Fibroblast of mammary gland (primary cell): ENCODE results near the gene CACNA2D2.
A peak's percentile ranks its signal among the peaks of the same experiment; 100 is the strongest.

Source experiments
- DNase-seq: peaks from one replicate; pipeline ENCODE4 v3.0.0-alpha.2; 2010; ENCODE audit warnings: low read depth
- H3K4me3 ChIP-seq: 2 replicates; pipeline ENCODE4 v1.5.1; 2011; ENCODE audit warnings: low read depth, mild to moderate bottlenecking, low read length, moderate library complexity; ENCODE audit not compliant: control insufficient read depth
- CTCF ChIP-seq: conservative IDR thresholded peaks from 2 replicates; pipeline ENCODE4 v1.5.1; 2011; ENCODE audit warnings: low read depth, low read length, inconsistent platforms; ENCODE audit not compliant: control insufficient read depth, insufficient read depth

Gene CACNA2D2

GRCh38 chr3:50364573-50365079, 138.8 kb downstream of the CACNA2D2 start:
- DNase-seq = no peak
- peak overlapping the region; percentile 44 for H3K4me3 ChIP-seq
- TF ChIP-seq CTCF = no peak

- peak overlapping the region; percentile 31 for H3K4me3 ChIP-seq
- TF ChIP-seq CTCF = no peak
- no peak for DNase-seq
These were observed 143.7 kb downstream of the CACNA2D2 start for GRCh38 chr3:50359760-50360110.

- peak within 1 kb of the TSS; percentile 82 for H3K4me3 ChIP-seq
- DNase-seq = peak; percentile 98
- TF ChIP-seq CTCF = no peak
These were observed 144.3 kb downstream of the CACNA2D2 start, which contains the start of gene TMEM115 for GRCh38 chr3:50358911-50359759. TMEM115 (minus strand) TSS chr3:50359521; CDS start chr3:50359063, 458 bp downstream.

- TF ChIP-seq CTCF = no peak
These were observed 145.0 kb downstream of the CACNA2D2 start for GRCh38 chr3:50358355-50358910.

GRCh38 chr3:50357481-50357880, 146.0 kb downstream of the CACNA2D2 start:
- no peak for TF ChIP-seq CTCF
- peak overlapping the region; percentile 82 for H3K4me3 ChIP-seq
- DNase-seq = no peak

More at GRCh38 chr3:50358355-50358910, 145.0 kb downstream of the CACNA2D2 start:
- peak overlapping the region; percentile 82 for H3K4me3 ChIP-seq
- no peak for DNase-seq

- peak overlapping the region; percentile 82 for H3K4me3 ChIP-seq
- DNase-seq = peak; percentile 61
- TF ChIP-seq CTCF = no peak
These were observed 146.9 kb downstream of the CACNA2D2 start for GRCh38 chr3:50356553-50356952.
